Karpas-422 (cell line): ENCODE data around the gene SV2B. TPM values are rescaled to one million over a fixed set of nuclear protein-coding genes. Genes with fewer than 3 reads are reported as not detected.

Source experiments
- DNase-seq: peaks from one replicate; pipeline ENCODE4 v3.0.0-alpha.2; 2015
- H2AFZ ChIP-seq: fragments of 200-600 bp; sonication (generic); 2 replicates; pipeline ENCODE4 v1.6.1; 2014; ENCODE audit warnings: antibody characterized with exemption, low read length, mixed read lengths
- H3K27ac ChIP-seq: fragments of 200-600 bp; sonication (generic); 2 replicates; pipeline ENCODE4 v1.5.1; 2014; ENCODE audit warnings: mild to moderate bottlenecking, low read length, moderate library complexity
- H3K27me3 ChIP-seq: fragments of 200-600 bp; sonication (generic); 2 replicates; pipeline ENCODE4 v1.6.1; 2014; ENCODE audit warnings: low read length, mixed read lengths
- H3K36me3 ChIP-seq: fragments of 200-600 bp; sonication (generic); 2 replicates; pipeline ENCODE4 v1.6.1; 2014; ENCODE audit warnings: low read length, mixed read lengths; ENCODE audit not compliant: insufficient read depth
- H3K4me1 ChIP-seq: fragments of 200-600 bp; sonication (generic); 2 replicates; pipeline ENCODE4 v1.6.1; 2014; ENCODE audit warnings: mild to moderate bottlenecking, low read length, mixed read lengths
- H3K4me2 ChIP-seq: fragments of 200-600 bp; sonication (generic); 2 replicates; pipeline ENCODE4 v1.6.1; 2014; ENCODE audit warnings: low read length, low read depth, mild to moderate bottlenecking; ENCODE audit not compliant: poor library complexity, severe bottlenecking
- H3K4me3 ChIP-seq: fragments of 200-600 bp; sonication (generic); 2 replicates; pipeline ENCODE4 v1.5.1; 2014; ENCODE audit warnings: mild to moderate bottlenecking, antibody characterized with exemption, low read length, mixed read lengths
- H3K79me2 ChIP-seq: fragments of 200-600 bp; sonication (generic); 2 replicates; pipeline ENCODE4 v1.6.1; 2014; ENCODE audit warnings: mild to moderate bottlenecking, low read length, mixed read lengths
- H3K9ac ChIP-seq: fragments of 200-600 bp; sonication (generic); 2 replicates; pipeline ENCODE4 v1.6.0; 2014; ENCODE audit warnings: low read length
- H3K9me2 ChIP-seq: fragments of 200-600 bp; sonication (generic), shearing (Covaris generic); replicated peaks from 2 replicates; pipeline ENCODE4 v1.6.0; 2014; ENCODE audit warnings: mild to moderate bottlenecking, low read length, moderate library complexity; ENCODE audit not compliant: insufficient read depth
- H3K9me3 ChIP-seq: fragments of 300-700, 200-600 bp; sonication (generic); 2 replicates; pipeline ENCODE4 v1.6.1; 2014; ENCODE audit warnings: low read length, mixed read lengths
- H4K20me1 ChIP-seq: fragments of 200-600 bp; sonication (generic); 2 replicates; pipeline ENCODE4 v1.6.1; 2014; ENCODE audit warnings: mild to moderate bottlenecking, antibody characterized with exemption, low read length, low read depth; ENCODE audit not compliant: insufficient read depth
- total RNA-seq: library from RNA; depleted of rRNA; stranded (reverse); fragments of >200 nt; shearing (Covaris generic); gene quantifications from 2 replicates; pipeline ENCODE4 v1.2.3, GENCODE V29; 2014; ENCODE audit warnings: low replicate concordance

The SV2B gene
- total RNA-seq, 1 experiment from 2014 or later: 0.26 TPM

DNA sequence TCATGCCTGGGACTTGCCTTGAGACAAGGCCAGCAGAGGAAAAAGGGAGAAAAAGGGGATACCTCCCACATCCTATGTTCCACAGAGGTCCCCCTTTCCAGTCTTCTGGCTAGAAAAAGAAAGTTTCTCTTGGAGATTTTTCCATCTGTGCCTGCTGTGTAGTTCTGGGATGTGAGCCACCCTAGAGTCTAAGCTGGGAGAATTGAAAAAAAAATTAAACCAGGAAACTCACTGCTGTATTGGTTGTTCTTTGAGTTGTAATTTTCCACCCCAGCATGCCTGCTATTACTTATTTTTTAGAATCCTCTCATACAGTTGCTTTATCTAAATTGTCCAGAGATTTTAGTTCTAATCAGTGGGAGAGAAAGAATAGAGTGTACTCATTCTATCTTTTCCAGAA, 68.4 kb downstream of the SV2B start:
- H2AFZ ChIP-seq: no peak overlapping the region
- H3K4me1 ChIP-seq: no peaks in the 10 kb centered on the region
- H3K9ac ChIP-seq: no peak overlapping the region
- H3K27me3 ChIP-seq: no peaks in the 10 kb centered on the region
- H3K4me2 ChIP-seq: no peak overlapping the region
- no peaks in the 10 kb centered on the region for H3K79me2 ChIP-seq
- no peaks in the 10 kb centered on the region for H3K9me2 ChIP-seq
- no peak for DNase-seq
- no peak overlapping the region for H3K4me3 ChIP-seq
- no peaks in the 10 kb centered on the region for H3K36me3 ChIP-seq
- no peaks in the 10 kb centered on the region for H4K20me1 ChIP-seq
- H3K27ac ChIP-seq: no peak overlapping the region
- H3K9me3 ChIP-seq: no peaks in the 10 kb centered on the region

GRCh38 chr15:91171334-91171733, 71.3 kb downstream of the SV2B start:
- Histone ChIP-seq H3K79me2 (no peaks in the 10 kb centered on the region), H2AFZ (no peak overlapping the region), H3K9me2 (no peaks in the 10 kb centered on the region), H3K27me3 (no peaks in the 10 kb centered on the region), H3K4me2 (no peak overlapping the region), H3K4me3 (no peak overlapping the region), H4K20me1 (no peaks in the 10 kb centered on the region), H3K27ac (no peak overlapping the region), H3K9me3 (no peaks in the 10 kb centered on the region), H3K4me1 (no peaks in the 10 kb centered on the region), H3K36me3 (no peaks in the 10 kb centered on the region), H3K9ac (no peak overlapping the region)
- no peak for DNase-seq

DNA sequence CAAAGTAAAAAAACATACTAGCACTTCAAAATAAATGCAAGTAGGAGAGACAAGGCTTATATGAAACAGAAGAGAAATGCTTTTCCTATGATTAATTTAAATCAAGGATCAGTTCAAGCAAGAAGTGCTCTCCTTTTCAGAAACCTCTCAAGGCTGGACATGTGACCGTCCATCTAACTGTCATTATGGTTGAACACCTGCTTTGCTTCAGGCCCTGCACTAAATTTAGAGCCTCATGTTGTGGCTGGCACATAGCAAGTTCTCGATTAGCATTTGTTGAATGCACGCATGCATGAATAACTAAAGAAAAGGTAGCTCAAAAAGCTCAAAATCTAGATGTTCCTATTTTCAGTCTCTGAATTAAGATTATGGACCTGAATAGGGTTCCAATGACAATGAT, 82.0 kb downstream of the SV2B start:
- H3K36me3 ChIP-seq: no peaks in the 10 kb centered on the region
- H3K27me3 ChIP-seq: no peaks in the 10 kb centered on the region
- no peaks in the 10 kb centered on the region for H3K79me2 ChIP-seq
- no peaks in the 10 kb centered on the region for H3K9me3 ChIP-seq
- DNase-seq: no peak
- H3K4me2 ChIP-seq: no peak overlapping the region
- H3K4me3 ChIP-seq: no peak overlapping the region
- H3K9me2 ChIP-seq: no peaks in the 10 kb centered on the region
- H3K4me1 ChIP-seq: no peaks in the 10 kb centered on the region
- H3K9ac ChIP-seq: no peak overlapping the region
- H2AFZ ChIP-seq: no peak overlapping the region
- H4K20me1 ChIP-seq: no peaks in the 10 kb centered on the region
- H3K27ac ChIP-seq: no peak overlapping the region

- no peak overlapping the region for H3K4me3 ChIP-seq
- H3K9me3 ChIP-seq: no peaks in the 10 kb centered on the region
- no peaks in the 10 kb centered on the region for H4K20me1 ChIP-seq
- no peaks in the 10 kb centered on the region for H3K4me1 ChIP-seq
- no peak overlapping the region for H3K4me2 ChIP-seq
- no peaks in the 10 kb centered on the region for H3K36me3 ChIP-seq
- DNase-seq: no peak
- H3K27ac ChIP-seq: no peak overlapping the region
- no peaks in the 10 kb centered on the region for H3K79me2 ChIP-seq
- no peaks in the 10 kb centered on the region for H3K27me3 ChIP-seq
- no peaks in the 10 kb centered on the region for H3K9me2 ChIP-seq
- no peak overlapping the region for H2AFZ ChIP-seq
- no peak overlapping the region for H3K9ac ChIP-seq
Measured at GRCh38 chr15:91183596-91183995, 83.5 kb downstream of the SV2B start.

- Histone ChIP-seq H3K79me2 (no peaks in the 10 kb centered on the region), H3K9me2 (no peaks in the 10 kb centered on the region), H3K9ac (no peak overlapping the region), H4K20me1 (no peaks in the 10 kb centered on the region), H2AFZ (no peak overlapping the region), H3K27ac (no peak overlapping the region), H3K4me1 (no peaks in the 10 kb centered on the region), H3K4me3 (no peak overlapping the region), H3K36me3 (no peaks in the 10 kb centered on the region), H3K27me3 (no peaks in the 10 kb centered on the region), H3K9me3 (no peaks in the 10 kb centered on the region), H3K4me2 (no peak overlapping the region)
- DNase-seq: no peak
Measured at GRCh38 chr15:91184441-91184840, 84.4 kb downstream of the SV2B start.

GRCh38 chr15:91186904-91187656, 87.0 kb downstream of the SV2B start:
- Histone ChIP-seq H3K4me1 (no peaks in the 10 kb centered on the region), H4K20me1 (no peaks in the 10 kb centered on the region), H3K9me3 (no peaks in the 10 kb centered on the region), H3K79me2 (no peaks in the 10 kb centered on the region), H3K4me3 (no peak overlapping the region), H3K36me3 (no peaks in the 10 kb centered on the region), H3K9me2 (no peaks in the 10 kb centered on the region), H2AFZ (no peak overlapping the region), H3K9ac (no peak overlapping the region), H3K27ac (no peak overlapping the region), H3K4me2 (no peak overlapping the region), H3K27me3 (no peaks in the 10 kb centered on the region)
- DNase-seq: no peak

DNA sequence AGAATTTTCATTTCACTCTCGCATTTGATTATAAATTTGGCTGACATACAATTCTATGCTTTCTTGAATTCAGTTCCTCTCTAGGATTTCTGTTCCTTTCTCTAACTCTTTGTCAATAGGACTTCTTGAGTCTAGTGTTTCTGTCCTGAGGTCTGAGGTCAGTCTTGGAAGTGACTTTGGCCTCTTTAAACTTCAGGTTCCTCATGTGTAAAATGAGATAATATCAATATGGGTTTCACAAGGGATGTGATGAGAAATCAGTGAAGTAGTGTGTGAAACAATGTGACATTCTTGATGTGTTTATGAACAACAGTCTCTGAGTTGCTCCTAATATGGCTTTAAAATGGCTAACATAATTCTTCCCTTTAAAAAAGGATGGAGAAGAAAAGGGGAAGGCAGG, 92.2 kb downstream of the SV2B start:
- H3K9me2 ChIP-seq: no peaks in the 10 kb centered on the region
- H3K4me2 ChIP-seq: no peak overlapping the region
- H4K20me1 ChIP-seq: no peaks in the 10 kb centered on the region
- H3K9ac ChIP-seq: no peak overlapping the region
- no peak overlapping the region for H3K27ac ChIP-seq
- H3K4me1 ChIP-seq: no peaks in the 10 kb centered on the region
- no peaks in the 10 kb centered on the region for H3K79me2 ChIP-seq
- H3K36me3 ChIP-seq: no peaks in the 10 kb centered on the region
- H3K27me3 ChIP-seq: no peaks in the 10 kb centered on the region
- no peak overlapping the region for H2AFZ ChIP-seq
- H3K4me3 ChIP-seq: no peak overlapping the region
- H3K9me3 ChIP-seq: no peaks in the 10 kb centered on the region
- DNase-seq: no peak

- Histone ChIP-seq H3K27ac (no peak overlapping the region), H3K9ac (no peak overlapping the region), H3K4me3 (no peak overlapping the region), H3K27me3 (no peaks in the 10 kb centered on the region), H3K9me3 (no peaks in the 10 kb centered on the region), H3K4me1 (no peaks in the 10 kb centered on the region), H3K79me2 (no peaks in the 10 kb centered on the region), H4K20me1 (no peaks in the 10 kb centered on the region), H3K9me2 (no peaks in the 10 kb centered on the region), H3K4me2 (no peak overlapping the region), H2AFZ (no peak overlapping the region), H3K36me3 (no peaks in the 10 kb centered on the region)
- no peak for DNase-seq
Measured at GRCh38 chr15:91192690-91193377, 92.8 kb downstream of the SV2B start.
